GM13976 (cell line): Measurements from ENCODE around the gene TBL3.
"Not testable (repeated sequence)": the region's sequence is repeated elsewhere in the genome, so short reads cannot be mapped to it uniquely, and the experiment has no call there.

Source experiments
- DNase-seq: peaks from one replicate; pipeline ENCODE4 v3.0.0; 2012; ENCODE audit warnings: low spot score
- in situ Hi-C: fragments of 300-500 bp; cut with MboI; formaldehyde crosslinking; loops from one replicate; pipeline ENCODE4 v1.12.0; 2022; ENCODE audit warnings: low sequenced_read_pairs, mixed read lengths, inconsistent platforms; ENCODE audit not compliant: unreplicated experiment
- TF ChIP-seq, protein P1 (sequence below): IDR thresholded peaks from 2 replicates; pipeline ENCODE4 v1.5.1; 2012; ENCODE audit warnings: borderline replicate concordance, mild to moderate bottlenecking; ENCODE audit not compliant: insufficient read depth; ENCODE audit errors: extremely low read depth, missing control alignments, control extremely low read depth

Gene TBL3

DNA sequence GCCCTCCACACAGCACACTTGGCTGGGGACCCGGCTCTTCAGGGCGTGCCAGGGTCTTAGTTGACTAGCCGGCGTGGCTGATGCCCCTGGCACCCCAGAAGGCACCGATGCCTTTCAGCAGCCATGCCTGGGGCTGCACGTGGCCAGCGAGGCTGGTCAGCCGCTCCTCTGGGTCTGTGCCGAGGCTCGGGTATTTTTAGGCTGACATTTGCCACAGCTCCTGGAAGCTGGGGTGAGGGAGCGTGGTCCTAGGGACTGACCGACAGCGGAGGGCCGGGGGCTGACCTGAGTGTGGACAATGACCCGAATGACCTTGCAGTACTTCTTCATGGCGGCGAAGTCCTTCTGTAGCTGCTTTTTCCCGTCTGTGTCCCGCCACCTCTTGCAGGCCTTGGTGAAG, 21.3 kb upstream of the TBL3 start:
- DNase-seq = no peak
- TF ChIP-seq, protein P1, sequence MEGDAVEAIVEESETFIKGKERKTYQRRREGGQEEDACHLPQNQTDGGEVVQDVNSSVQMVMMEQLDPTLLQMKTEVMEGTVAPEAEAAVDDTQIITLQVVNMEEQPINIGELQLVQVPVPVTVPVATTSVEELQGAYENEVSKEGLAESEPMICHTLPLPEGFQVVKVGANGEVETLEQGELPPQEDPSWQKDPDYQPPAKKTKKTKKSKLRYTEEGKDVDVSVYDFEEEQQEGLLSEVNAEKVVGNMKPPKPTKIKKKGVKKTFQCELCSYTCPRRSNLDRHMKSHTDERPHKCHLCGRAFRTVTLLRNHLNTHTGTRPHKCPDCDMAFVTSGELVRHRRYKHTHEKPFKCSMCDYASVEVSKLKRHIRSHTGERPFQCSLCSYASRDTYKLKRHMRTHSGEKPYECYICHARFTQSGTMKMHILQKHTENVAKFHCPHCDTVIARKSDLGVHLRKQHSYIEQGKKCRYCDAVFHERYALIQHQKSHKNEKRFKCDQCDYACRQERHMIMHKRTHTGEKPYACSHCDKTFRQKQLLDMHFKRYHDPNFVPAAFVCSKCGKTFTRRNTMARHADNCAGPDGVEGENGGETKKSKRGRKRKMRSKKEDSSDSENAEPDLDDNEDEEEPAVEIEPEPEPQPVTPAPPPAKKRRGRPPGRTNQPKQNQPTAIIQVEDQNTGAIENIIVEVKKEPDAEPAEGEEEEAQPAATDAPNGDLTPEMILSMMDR = no peak
- in situ Hi-C loops = no loop called here

DNA sequence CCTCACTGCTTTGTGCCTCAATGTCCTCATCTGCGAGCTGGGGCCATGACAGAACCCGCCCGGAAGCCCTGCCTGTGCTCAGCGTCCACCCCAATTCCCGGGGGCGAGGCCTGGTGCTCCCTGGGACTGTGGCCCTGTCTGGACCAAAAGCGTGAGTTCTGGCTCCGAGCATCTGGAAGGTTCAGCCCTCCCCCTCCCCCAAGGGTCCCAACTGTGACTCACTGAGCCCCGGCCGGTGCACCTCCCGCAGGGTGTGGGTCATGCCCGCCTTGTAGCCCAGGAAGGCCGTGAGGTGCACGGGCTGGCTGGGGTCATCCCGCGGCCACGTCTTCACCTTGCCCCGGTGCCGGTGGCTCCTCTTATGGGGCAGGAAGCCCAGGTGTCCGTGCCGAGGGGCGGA, 18.1 kb upstream of the TBL3 start:
- in situ Hi-C loops = no loop called here
- TF ChIP-seq, protein P1 = no peak
- DNase-seq = no peak

DNA sequence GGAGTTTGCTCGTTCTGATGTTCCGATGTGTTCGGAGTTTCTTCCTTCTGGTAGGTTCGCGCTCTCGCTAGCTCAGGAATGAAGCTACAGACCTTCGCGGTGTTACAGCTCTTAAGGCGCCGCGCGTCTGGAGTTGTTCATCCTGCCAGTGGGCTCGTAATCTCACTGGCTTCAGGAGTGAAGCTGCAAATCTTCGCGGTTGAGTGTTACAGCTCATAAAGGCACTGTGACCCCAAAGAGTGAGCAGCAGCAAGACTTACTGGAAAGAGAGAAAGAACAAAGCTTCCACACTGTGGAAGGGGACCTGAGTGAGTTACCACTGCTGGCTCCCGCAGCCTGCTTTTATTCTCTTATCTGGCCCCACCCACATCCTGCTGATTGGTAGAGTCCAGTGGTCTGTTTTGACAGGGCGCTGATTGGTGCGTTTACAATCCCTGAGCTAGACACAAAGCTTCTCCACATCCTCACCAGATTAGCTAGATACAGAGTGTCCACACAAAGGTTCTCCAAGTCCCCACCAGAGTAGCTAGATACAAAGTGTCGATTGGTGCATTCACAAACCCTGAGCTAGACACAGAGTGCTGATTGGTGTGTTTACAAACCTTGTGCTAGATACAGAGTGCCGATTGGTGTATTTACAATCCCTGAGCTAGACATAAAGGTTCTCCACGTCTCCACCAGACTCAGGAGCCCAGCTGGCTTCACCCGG, 14.3 kb upstream of the TBL3 start:
- in situ Hi-C loops, DNase-seq: not testable (repeated sequence)

DNA sequence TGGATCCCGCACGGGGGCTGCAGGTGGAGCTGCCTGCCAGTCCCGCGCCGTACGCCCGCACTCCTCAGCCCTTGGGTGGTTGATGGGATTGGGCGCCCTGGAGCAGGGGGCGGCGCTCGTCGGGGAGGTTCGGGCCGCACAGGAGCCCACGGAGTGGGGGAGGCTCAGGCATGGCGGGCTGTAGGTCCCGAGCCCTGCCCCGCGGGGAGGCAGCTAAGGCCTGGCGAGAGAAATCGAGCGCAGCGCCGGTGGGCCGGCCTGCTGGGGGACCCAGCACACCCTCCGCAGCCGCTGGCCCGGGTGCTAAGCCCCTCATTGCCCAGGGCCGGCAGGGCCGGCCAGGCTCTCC, 13.7 kb upstream of the TBL3 start:
- in situ Hi-C loops, DNase-seq: not testable (repeated sequence)

DNA sequence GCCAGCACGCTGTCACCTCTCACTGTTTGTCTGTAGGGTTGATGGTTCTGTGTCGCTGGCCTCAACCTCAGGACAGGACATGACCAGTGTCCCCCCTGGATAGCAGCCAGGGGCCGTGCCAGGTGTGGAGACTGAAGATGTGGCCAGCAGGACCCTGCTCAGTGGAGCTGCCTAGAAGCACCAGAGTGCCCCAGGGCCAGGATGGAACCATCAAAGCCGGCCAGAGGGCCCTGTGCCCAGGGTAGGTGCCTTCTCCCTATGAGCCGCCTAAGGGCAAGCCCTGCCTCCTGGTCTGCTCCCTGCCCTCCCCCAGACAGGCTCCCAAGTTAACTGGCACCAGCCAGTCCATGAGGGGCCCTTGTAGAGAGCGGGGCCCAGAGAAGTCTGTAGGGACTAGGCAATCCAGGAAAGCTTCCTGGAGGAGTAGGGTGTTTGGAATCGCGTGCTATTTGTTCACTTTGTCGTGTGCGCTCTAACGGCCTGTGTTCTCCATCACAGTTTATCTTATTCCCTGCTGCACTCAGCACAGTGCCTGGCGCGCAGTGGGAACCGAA, 13.1 kb upstream of the TBL3 start:
- in situ Hi-C loops = no loop called here

DNA sequence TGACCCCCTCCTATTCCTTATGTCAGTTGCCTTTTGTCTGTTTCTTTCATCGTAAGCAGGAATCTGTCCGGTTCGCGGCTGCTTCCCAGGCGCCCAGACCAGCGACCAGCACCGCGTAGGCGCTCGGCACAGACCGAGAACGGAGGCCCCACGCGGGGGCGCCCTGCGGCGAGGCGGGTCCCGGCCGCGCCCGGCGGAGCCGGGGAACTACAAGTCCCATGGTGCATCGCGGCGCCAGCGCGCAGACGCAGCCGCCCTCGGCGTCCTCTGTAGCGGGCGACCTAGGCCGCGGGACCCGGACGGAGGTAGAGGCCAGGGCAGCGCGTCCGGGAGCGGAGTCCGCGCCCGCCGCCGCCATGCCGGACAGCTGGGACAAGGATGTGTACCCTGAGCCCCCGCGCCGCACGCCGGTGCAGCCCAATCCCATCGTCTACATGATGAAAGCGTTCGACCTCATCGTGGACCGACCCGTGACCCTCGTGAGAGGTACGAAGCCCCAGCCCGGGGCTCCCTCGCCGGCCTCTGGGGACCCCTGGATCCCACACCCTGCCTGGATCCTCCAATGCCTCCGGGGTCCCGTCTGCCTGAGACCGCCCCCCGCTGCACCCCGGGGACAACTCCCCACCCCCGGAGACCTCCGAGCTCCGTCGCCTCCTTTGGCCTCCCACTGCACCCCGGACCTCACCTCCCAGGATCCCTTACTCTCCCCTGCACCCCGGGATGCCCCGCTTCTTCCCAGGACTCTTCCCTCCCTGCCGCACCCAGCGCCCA, 12.4 kb upstream of the TBL3 start, which contains the start of gene NDUFB10:
Gene NDUFB10 (plus strand): TSS at position 270 of the 771 bp plus-strand sequence. CDS start 87 bp downstream, at position 357.
- TF ChIP-seq, protein P1 = peak; percentile 78
- in situ Hi-C loops = no loop called here
- DNase-seq = peak; percentile 94

More for the DNA sequence above, 13.1 kb upstream of the TBL3 start:
- DNase-seq = no peak
- TF ChIP-seq, protein P1 = no peak

DNA sequence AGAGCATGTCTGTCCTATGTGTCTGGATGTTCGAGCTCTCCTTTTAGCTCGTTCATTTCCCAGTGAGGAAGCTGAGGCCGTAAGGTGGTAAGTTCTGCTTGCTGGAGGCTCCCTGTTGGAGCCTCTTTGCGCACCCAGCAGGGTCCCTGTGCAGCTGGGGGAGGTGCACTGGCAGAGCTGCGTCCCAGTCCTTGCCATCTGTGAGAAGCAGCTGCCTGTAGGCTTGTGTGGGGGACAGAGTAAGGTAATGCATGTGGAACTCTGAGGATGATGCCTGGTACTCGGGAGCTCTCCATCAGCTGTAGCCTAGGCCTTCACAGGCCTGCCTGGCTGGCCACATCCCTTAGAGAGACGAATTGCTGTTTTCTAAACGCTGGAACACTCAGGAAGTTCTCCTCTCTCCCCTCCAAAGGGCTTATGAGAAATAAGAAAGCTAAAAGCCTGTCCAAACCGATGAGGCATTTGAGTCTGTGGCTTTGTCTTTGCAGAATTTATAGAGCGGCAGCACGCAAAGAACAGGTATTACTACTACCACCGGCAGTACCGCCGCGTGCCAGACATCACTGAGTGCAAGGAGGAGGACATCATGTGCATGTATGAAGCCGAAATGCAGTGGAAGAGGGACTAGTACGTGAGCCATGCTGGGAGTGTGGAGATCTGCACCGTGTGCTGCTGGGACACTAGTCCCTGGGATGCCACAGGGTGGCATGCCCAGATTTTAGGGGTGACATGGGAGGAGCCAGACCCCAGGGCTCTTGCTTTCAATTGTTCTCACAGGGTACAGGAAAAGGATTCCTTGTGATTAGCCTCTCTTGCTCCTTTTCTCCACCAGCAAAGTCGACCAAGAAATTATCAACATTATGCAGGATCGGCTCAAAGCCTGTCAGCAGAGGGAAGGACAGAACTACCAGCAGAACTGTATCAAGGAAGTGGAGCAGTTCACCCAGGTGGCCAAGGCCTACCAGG, 10.9 kb upstream of the TBL3 start:
- TF ChIP-seq, protein P1 = no peak
- DNase-seq = no peak
- in situ Hi-C loops = no loop called here
